DOHH2 (cell line): ENCODE measurements around the gene SYT14.

Experiments used
- H3F3A ChIP-seq: fragments of 200-600 bp; sonication (generic), shearing (Covaris generic); 2 replicates; pipeline ENCODE4 v1.6.0; 2016; ENCODE audit warnings: antibody characterized with exemption, mild to moderate bottlenecking; ENCODE audit not compliant: control insufficient read depth, insufficient read depth
- H3K27ac ChIP-seq: fragments of 200-600 bp; sonication (generic); 2 replicates; pipeline ENCODE4 v1.5.1; 2014; ENCODE audit warnings: low read depth, mild to moderate bottlenecking, low read length, moderate library complexity
- H3K27me3 ChIP-seq: fragments of 200-600 bp; sonication (generic); 2 replicates; pipeline ENCODE4 v1.6.1; 2014; ENCODE audit warnings: mild to moderate bottlenecking, low read length, mixed read lengths; ENCODE audit not compliant: control insufficient read depth
- H3K36me3 ChIP-seq: fragments of 200-600 bp; sonication (generic); 2 replicates; pipeline ENCODE4 v1.6.1; 2014; ENCODE audit warnings: mild to moderate bottlenecking, low read length, moderate library complexity, mixed read lengths; ENCODE audit not compliant: control insufficient read depth
- H3K4me1 ChIP-seq: fragments of 200-600 bp; sonication (generic); 2 replicates; pipeline ENCODE4 v1.6.1; 2014; ENCODE audit warnings: mild to moderate bottlenecking, low read length, mixed read lengths; ENCODE audit not compliant: control insufficient read depth
- H3K4me2 ChIP-seq: fragments of 200-600 bp; sonication (generic); 2 replicates; pipeline ENCODE4 v1.6.0; 2014; ENCODE audit warnings: mild to moderate bottlenecking, low read length, moderate library complexity
- H3K4me3 ChIP-seq: fragments of 200-600 bp; sonication (generic); 2 replicates; pipeline ENCODE4 v1.5.1; 2014; ENCODE audit warnings: mild to moderate bottlenecking, low read length, mixed read lengths
- H3K79me2 ChIP-seq: fragments of 200-600 bp; sonication (generic); 2 replicates; pipeline ENCODE4 v1.6.1; 2014; ENCODE audit warnings: mild to moderate bottlenecking, low read length, mixed read lengths; ENCODE audit not compliant: control insufficient read depth
- H3K9me2 ChIP-seq: fragments of 200-600 bp; sonication (generic); replicated peaks from 2 replicates; pipeline ENCODE4 v1.6.1; 2014; ENCODE audit warnings: mild to moderate bottlenecking, low read length, mixed read lengths; ENCODE audit not compliant: control insufficient read depth
- H3K9me3 ChIP-seq: fragments of 200-600 bp; sonication (generic); 2 replicates; pipeline ENCODE4 v1.6.1; 2014; ENCODE audit warnings: antibody characterized with exemption, low read length, mixed read lengths; ENCODE audit not compliant: control insufficient read depth, insufficient read depth
- H4K20me1 ChIP-seq: fragments of 200-600 bp; sonication (generic); 2 replicates; pipeline ENCODE4 v1.6.0; 2014; ENCODE audit warnings: low read depth, mild to moderate bottlenecking, antibody characterized with exemption, low read length, moderate library complexity; ENCODE audit not compliant: control insufficient read depth, insufficient read depth
- CTCF ChIP-seq: fragments of 200-600 bp; sonication (generic); IDR thresholded peaks from one replicate; pipeline ENCODE4 v1.5.1; 2014; ENCODE audit warnings: antibody characterized with exemption, mild to moderate bottlenecking, low read depth, low read length; ENCODE audit not compliant: poor library complexity, severe bottlenecking
- EZH2phosphoT487 ChIP-seq: fragments of 200-600 bp; sonication (generic); IDR thresholded peaks from 2 replicates; pipeline ENCODE4 v1.6.1; 2017; ENCODE audit warnings: borderline replicate concordance, mild to moderate bottlenecking, antibody characterized with exemption, low read length, moderate library complexity, mixed read lengths

Gene SYT14

DNA sequence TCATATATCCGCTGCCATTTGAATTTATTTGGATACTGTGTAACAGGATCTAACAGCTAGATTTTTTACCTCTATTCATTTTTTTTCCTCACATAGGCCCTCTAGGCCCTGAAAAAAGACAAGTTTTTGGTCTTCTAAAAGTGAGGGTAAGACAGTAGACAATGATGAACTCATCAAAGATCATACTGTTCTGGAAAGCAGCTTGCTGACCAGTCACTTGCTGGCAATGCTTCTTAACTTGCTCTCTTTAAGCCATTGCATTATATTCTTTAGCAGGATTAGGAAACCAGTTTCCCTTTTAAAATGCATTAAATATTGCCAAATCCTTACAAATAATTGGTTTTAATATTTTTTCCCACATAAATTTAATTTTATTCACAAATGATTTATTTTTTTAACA, 65.5 kb downstream of the SYT14 start:
- Histone ChIP-seq H4K20me1 (no peaks in the 10 kb centered on the region), H3K9me2 (no peaks in the 10 kb centered on the region), H3K9me3 (no peaks in the 10 kb centered on the region), H3K36me3 (no peaks in the 10 kb centered on the region), H3K27ac (no peak overlapping the region), H3F3A (no peaks in the 10 kb centered on the region), H3K4me2 (no peak overlapping the region), H3K27me3 (peaks cover 7% of the 10 kb centered on the region; the same call in 1 of the 2 replicates), H3K4me3 (no peak overlapping the region), H3K4me1 (no peaks in the 10 kb centered on the region), H3K79me2 (no peaks in the 10 kb centered on the region)
- no peak for TF ChIP-seq EZH2phosphoT487
- TF ChIP-seq CTCF, result no peak

GRCh38 chr1:210010161-210010560, 72.1 kb downstream of the SYT14 start:
- H3K79me2 ChIP-seq, result no peaks in the 10 kb centered on the region
- no peaks in the 10 kb centered on the region for H3F3A ChIP-seq
- no peaks in the 10 kb centered on the region for H3K4me1 ChIP-seq
- no peak overlapping the region for H3K4me2 ChIP-seq
- H3K27me3 ChIP-seq, result no peaks in the 10 kb centered on the region; the same call in 1 of the 2 replicates
- no peaks in the 10 kb centered on the region for H3K36me3 ChIP-seq
- no peak overlapping the region for H3K4me3 ChIP-seq
- no peaks in the 10 kb centered on the region for H3K9me2 ChIP-seq
- H3K9me3 ChIP-seq, result no peaks in the 10 kb centered on the region
- TF ChIP-seq CTCF (no peak), EZH2phosphoT487 (no peak)
- no peaks in the 10 kb centered on the region for H4K20me1 ChIP-seq
- H3K27ac ChIP-seq, result no peak overlapping the region

GRCh38 chr1:210021145-210021860, 83.3 kb downstream of the SYT14 start:
- no peaks in the 10 kb centered on the region for H3K9me3 ChIP-seq
- no peaks in the 10 kb centered on the region for H3K27me3 ChIP-seq
- H3K9me2 ChIP-seq, result no peaks in the 10 kb centered on the region
- H3K4me3 ChIP-seq, result no peak overlapping the region
- H3K4me2 ChIP-seq, result no peak overlapping the region
- no peaks in the 10 kb centered on the region for H3K4me1 ChIP-seq
- H3F3A ChIP-seq, result no peaks in the 10 kb centered on the region
- H4K20me1 ChIP-seq, result no peaks in the 10 kb centered on the region
- no peaks in the 10 kb centered on the region for H3K79me2 ChIP-seq
- TF ChIP-seq EZH2phosphoT487, result no peak
- no peak for TF ChIP-seq CTCF
- no peak overlapping the region for H3K27ac ChIP-seq
- no peaks in the 10 kb centered on the region for H3K36me3 ChIP-seq
